Ishikawa (cell line): ENCODE data around the gene MYG1.

Source experiments
- CEBPB ChIP-seq: IDR thresholded peaks from 2 replicates; pipeline ENCODE4 v1.6.1; 2012
- CREB1 ChIP-seq: IDR thresholded peaks from 2 replicates; pipeline ENCODE4 v1.6.1; 2012; ENCODE audit warnings: low read depth
- EGR1 ChIP-seq: IDR thresholded peaks from 2 replicates; pipeline ENCODE4 v1.6.1; 2012
- EP300 ChIP-seq: IDR thresholded peaks from 2 replicates; pipeline ENCODE4 v1.6.1; 2012; ENCODE audit warnings: borderline replicate concordance
- FOXM1 ChIP-seq: IDR thresholded peaks from 2 replicates; pipeline ENCODE4 v1.6.1; 2012; ENCODE audit warnings: low read depth, borderline replicate concordance
- NFIC ChIP-seq: IDR thresholded peaks from 2 replicates; pipeline ENCODE4 v1.6.1; 2012
- RAD21 ChIP-seq: IDR thresholded peaks from 2 replicates; pipeline ENCODE4 v1.6.1; 2012; ENCODE audit warnings: low read depth
- REST ChIP-seq: IDR thresholded peaks from 2 replicates; pipeline ENCODE4 v1.6.1; 2012; ENCODE audit warnings: low read depth, mild to moderate bottlenecking
- TAF1 ChIP-seq: IDR thresholded peaks from 2 replicates; pipeline ENCODE4 v1.6.1; 2012; ENCODE audit warnings: low read depth, mild to moderate bottlenecking
- TCF12 ChIP-seq: IDR thresholded peaks from 2 replicates; pipeline ENCODE4 v1.6.1; 2012; ENCODE audit warnings: low read depth
- TEAD4 ChIP-seq: IDR thresholded peaks from 2 replicates; pipeline ENCODE4 v1.6.1; 2012
- YY1 ChIP-seq: IDR thresholded peaks from 2 replicates; pipeline ENCODE4 v1.6.1; 2012; ENCODE audit warnings: low read depth
- ZBTB7A ChIP-seq: IDR thresholded peaks from 2 replicates; pipeline ENCODE4 v1.6.1; 2012; ENCODE audit warnings: low read depth
- TF ChIP-seq, protein P1 (sequence below): IDR thresholded peaks from 2 replicates; pipeline ENCODE4 v1.6.1; 2012
- TF ChIP-seq, protein P2 (sequence below): IDR thresholded peaks from 2 replicates; pipeline ENCODE4 v1.6.1; 2012

The MYG1 gene

DNA sequence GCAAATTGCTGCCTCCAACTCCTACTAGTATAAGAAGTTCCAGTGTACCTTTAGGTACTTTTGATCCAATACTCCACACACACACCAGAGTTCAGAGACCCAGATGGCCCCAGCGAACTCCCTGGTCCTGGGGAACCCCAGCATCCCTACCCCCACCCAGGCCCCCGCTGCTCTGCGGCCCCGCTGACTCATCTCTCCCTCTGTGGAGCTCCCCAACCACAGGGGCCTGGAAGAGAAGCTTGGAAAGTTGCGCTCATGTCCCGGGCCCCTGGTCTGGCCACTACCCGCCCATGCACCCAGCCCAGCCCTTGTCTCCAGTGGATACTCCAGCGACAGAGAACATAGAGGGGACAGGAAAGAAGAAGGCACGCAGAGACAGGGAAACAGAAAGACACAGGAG, 40.9 kb downstream of the MYG1 start:
- TF ChIP-seq, protein P1, sequence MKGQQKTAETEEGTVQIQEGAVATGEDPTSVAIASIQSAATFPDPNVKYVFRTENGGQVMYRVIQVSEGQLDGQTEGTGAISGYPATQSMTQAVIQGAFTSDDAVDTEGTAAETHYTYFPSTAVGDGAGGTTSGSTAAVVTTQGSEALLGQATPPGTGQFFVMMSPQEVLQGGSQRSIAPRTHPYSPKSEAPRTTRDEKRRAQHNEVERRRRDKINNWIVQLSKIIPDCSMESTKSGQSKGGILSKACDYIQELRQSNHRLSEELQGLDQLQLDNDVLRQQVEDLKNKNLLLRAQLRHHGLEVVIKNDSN = no peak
- TF ChIP-seq TEAD4 = no peak
- no peak for TF ChIP-seq NFIC
- no peak for TF ChIP-seq FOXM1
- TF ChIP-seq EP300 = no peak
- TF ChIP-seq EGR1 = no peak
- TF ChIP-seq TAF1 = no peak
- no peak for TF ChIP-seq RAD21
- TF ChIP-seq YY1 = no peak
- TF ChIP-seq ZBTB7A = no peak
- TF ChIP-seq CREB1 = no peak
- TF ChIP-seq, protein P2, sequence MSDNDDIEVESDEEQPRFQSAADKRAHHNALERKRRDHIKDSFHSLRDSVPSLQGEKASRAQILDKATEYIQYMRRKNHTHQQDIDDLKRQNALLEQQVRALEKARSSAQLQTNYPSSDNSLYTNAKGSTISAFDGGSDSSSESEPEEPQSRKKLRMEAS = no peak
- no peak for TF ChIP-seq TCF12
- no peak for TF ChIP-seq REST
- no peak for TF ChIP-seq CEBPB

- TF ChIP-seq EGR1 (no peak), ZBTB7A (no peak), TCF12 (no peak), TEAD4 (no peak), RAD21 (no peak)
- TF ChIP-seq, protein P2 = no peak
Measured at GRCh38 chr12:53343449-53343848, 44.0 kb downstream of the MYG1 start.

GRCh38 chr12:53343969-53344368, 44.5 kb downstream of the MYG1 start:
- TF ChIP-seq TAF1 (no peak), FOXM1 (no peak)

DNA sequence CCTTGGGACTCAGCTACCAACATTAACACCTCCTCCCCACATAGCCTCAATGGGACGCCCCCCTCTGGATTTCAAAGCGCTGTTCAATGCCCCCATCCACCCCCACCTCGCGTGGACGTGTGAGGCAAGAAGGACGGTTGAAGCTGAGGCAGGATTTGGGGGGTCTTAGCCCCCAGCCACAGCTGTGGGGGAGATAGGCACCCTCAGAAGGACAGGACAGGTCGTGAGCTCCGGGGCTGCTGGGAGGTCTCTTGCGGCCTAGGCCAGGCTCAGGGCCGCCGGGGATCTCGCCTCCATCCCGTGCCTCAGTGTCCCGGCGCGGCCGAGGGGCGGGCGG, 45.0 kb downstream of the MYG1 start:
- TF ChIP-seq CEBPB (no peak), YY1 (no peak), REST (no peak), TAF1 (no peak), EP300 (no peak), CREB1 (no peak), NFIC (no peak), FOXM1 (no peak), EGR1 (no peak), RAD21 (no peak), ZBTB7A (no peak)
- TF ChIP-seq, protein P1 = no peak
- TF ChIP-seq, protein P2 = no peak

DNA sequence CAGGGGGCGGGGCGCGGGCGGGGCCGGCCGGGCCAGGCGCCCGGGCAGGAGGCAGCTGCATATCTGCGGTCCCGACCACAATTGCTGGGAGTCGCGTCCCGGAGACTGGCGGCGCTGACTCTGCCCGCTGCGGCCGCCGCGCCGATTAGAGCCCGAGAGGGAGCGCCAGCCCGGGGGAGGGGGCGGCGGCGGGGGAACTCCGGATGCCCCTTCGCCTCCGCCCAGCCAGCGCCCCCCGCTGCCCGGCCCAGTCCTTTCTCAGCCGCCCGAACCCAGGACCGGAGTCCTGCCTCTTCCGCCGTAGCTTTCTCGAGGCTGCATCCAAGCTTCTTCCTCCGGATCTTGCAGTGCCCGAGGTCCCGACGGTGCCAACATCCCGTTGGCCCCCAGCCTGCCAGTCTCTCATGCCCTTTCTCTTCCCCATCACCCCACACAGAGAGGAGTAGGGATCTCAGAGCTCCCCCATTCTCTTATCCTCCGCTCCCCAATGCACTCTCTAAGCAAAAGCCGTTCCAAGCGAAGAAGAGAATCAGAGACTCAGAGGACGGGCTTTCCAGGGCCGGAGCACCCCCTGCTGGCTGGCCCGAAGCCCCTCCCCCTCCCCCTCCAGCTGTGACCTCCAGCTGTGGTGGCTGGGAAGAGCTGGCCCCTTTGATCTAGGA, 45.5 kb downstream of the MYG1 start:
- TF ChIP-seq CREB1 (no peak), EP300 (no peak), TCF12 (peak; percentile 56), RAD21 (peak; percentile 46; the same call in 1 of the 2 replicates), TAF1 (peak; percentile 20; the same call in 1 of the 2 replicates), YY1 (no peak), ZBTB7A (peak; percentile 81), REST (no peak), FOXM1 (no peak), NFIC (peak; percentile 18; the same call in 1 of the 2 replicates), EGR1 (no peak)
- TF ChIP-seq, protein P2 = peak; percentile 53; the same call in 1 of the 2 replicates
